Left ventricle myocardium inferior (tissue), 1 donor: ENCODE data around the gene CELF4. TPM values are rescaled to one million over a fixed set of nuclear protein-coding genes. Genes with fewer than 3 reads are reported as not detected.

Source experiments
- DNase-seq: peaks from one replicate; pipeline ENCODE4 v3.0.0-alpha.2; 2020
- H3K27ac ChIP-seq: fragments of 200-600 bp; replicated peaks from 2 replicates; pipeline ENCODE4 v1.8.0; 2021
- H3K27me3 ChIP-seq: fragments of 200-600 bp; 2 replicates; pipeline ENCODE4 v1.8.0; 2021; ENCODE audit warnings: low read depth
- H3K36me3 ChIP-seq: fragments of 200-600 bp; 2 replicates; pipeline ENCODE4 v1.8.0; 2021
- H3K4me1 ChIP-seq: fragments of 200-600 bp; 2 replicates; pipeline ENCODE4 v1.8.0; 2021
- H3K4me3 ChIP-seq: fragments of 200-600 bp; 2 replicates; pipeline ENCODE4 v1.8.0; 2021; ENCODE audit warnings: mild to moderate bottlenecking, moderate library complexity
- H3K9me3 ChIP-seq: fragments of 200-600 bp; replicated peaks from 2 replicates; pipeline ENCODE4 v1.8.0; 2021
- intact Hi-C: fragments of 100-400 bp; cut with micrococcal nuclease; formaldehyde crosslinking; loops from one replicate; pipeline ENCODE4 v1.11.0; 2022
- total RNA-seq: library from RNA; stranded (reverse); fragmentation: NEBNext Ultra II Directional; extraction: Animal tissue kit (Norgen Biotek cat#: 25700); gene quantifications from one replicate; pipeline ENCODE4 v1.2.1, GENCODE V29; 2021
- TF ChIP-seq, protein P1 (sequence below): fragments of 200-600 bp; IDR thresholded peaks from 2 replicates; pipeline ENCODE4 v1.8.0; 2021; ENCODE audit warnings: antibody characterized with exemption, mild to moderate bottlenecking, borderline replicate concordance
- donor health status: DM: no; HTN: yes; CAD: no; lungs with severe emphysema.

CELF4 gene
- total RNA-seq, 1 donor from 2014 or later: 0.60 TPM

DNA sequence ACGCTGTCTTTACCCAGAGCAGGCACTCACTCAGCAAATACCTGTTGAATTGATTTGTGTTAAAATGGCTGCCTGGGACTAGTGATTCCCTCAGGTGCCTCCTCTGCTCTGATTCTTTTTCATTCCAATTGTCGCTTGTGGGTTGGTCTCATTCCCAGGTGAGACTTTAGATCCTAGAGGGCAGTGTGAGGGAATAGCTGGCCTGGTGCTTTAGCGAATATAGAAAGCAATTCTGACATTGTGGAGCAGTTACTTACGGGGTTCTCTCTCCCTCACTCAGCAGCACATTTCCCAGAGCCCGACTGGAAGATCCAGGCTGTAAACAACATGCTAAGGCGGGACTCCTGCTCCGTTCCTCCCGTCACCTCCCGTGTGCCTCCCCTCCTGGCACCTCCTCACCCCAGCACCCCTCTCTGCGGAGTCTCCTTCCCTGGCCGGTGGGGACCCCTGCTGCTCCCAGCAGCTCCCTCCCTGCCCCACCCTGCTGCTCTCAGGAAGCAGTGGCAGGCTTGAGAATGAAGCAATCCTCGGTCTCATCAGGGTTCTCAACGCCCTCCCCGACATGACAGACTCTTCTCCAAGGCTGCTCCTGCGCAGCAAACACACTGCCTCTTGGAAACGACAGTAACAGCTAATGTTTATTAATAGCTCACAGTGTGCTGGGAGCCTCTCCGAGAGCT is 26.9 kb downstream of the CELF4 start:
- TF ChIP-seq, protein P1, sequence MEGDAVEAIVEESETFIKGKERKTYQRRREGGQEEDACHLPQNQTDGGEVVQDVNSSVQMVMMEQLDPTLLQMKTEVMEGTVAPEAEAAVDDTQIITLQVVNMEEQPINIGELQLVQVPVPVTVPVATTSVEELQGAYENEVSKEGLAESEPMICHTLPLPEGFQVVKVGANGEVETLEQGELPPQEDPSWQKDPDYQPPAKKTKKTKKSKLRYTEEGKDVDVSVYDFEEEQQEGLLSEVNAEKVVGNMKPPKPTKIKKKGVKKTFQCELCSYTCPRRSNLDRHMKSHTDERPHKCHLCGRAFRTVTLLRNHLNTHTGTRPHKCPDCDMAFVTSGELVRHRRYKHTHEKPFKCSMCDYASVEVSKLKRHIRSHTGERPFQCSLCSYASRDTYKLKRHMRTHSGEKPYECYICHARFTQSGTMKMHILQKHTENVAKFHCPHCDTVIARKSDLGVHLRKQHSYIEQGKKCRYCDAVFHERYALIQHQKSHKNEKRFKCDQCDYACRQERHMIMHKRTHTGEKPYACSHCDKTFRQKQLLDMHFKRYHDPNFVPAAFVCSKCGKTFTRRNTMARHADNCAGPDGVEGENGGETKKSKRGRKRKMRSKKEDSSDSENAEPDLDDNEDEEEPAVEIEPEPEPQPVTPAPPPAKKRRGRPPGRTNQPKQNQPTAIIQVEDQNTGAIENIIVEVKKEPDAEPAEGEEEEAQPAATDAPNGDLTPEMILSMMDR: no peak
- no peak for DNase-seq
- no peak overlapping the region for H3K4me3 ChIP-seq
- no peaks in the 10 kb centered on the region for H3K9me3 ChIP-seq
- no peaks in the 10 kb centered on the region for H3K36me3 ChIP-seq
- no peak overlapping the region for H3K27ac ChIP-seq
- intact Hi-C loops: loop anchor here (5.0 kb wide), 1 partner anchor 151 kb away; no protein-coding TSS in a partner anchor
- peaks cover 99% of the 10 kb centered on the region for H3K27me3 ChIP-seq
- peaks cover 5% of the 10 kb centered on the region for H3K4me1 ChIP-seq

DNA sequence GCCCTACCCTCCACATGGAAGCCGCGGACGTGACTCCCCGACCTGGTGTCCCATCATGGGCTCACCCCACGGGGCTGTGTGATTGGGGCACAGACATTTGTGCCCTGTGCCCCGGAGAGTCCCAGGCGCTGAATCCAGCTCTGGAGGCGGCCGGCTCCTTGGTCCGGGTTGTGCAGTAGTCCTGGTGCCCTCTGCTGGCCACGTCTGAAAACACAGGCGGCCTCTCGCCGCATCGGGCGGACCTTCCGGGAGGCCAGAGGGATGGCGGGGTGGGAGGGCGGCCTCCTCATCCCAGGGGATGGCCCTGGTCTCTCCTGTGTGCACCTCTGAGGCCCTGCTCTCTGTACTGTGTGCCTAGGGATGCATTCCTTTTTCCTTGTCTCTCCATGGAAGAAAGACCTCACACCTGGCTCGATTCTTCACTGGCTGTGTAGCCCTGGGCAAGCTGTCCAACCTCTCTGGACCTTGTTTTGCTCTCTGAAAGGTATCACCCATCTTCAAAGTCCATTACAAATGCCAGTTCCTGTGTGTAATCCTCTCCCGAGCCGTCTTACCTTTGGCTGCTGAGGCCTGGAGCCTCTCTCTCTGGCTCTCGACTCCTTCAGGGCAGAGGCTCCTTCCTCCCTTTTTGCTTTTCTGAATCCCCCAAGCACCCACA is 27.6 kb downstream of the CELF4 start:
- intact Hi-C loops: loop anchor here (5.0 kb wide), 1 partner anchor 151 kb away; no protein-coding TSS in a partner anchor
- H3K4me3 ChIP-seq: no peak overlapping the region
- DNase-seq: peak; percentile 72
- peaks cover 5% of the 10 kb centered on the region for H3K4me1 ChIP-seq
- H3K27me3 ChIP-seq: peaks cover 99% of the 10 kb centered on the region
- no peak overlapping the region for H3K27ac ChIP-seq
- no peaks in the 10 kb centered on the region for H3K36me3 ChIP-seq
- TF ChIP-seq, protein P1: peak; percentile 94
- no peaks in the 10 kb centered on the region for H3K9me3 ChIP-seq

DNA sequence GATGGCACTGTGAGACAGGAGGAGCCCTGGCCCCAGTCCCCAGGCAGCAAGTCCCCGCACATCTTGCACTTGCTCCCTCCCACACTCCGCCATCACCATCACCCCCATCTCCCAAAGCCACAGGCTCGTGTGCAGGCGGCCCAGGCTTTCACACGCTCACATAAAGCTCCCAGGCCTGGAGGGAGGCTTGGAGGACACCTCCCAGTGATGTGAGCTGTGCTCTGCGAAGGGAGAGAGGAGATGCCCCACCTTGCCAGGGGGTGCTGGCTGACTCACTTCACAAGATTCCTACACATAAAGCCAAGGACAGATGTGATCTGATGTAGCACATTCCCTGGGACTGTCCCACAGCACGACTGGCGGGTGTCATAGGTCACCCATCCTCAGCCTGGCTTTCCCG is 28.9 kb downstream of the CELF4 start:
- Histone ChIP-seq H3K9me3 (no peaks in the 10 kb centered on the region), H3K36me3 (no peaks in the 10 kb centered on the region), H3K27me3 (peaks cover 99% of the 10 kb centered on the region), H3K27ac (no peak overlapping the region), H3K4me3 (no peak overlapping the region), H3K4me1 (peaks cover 5% of the 10 kb centered on the region)
- intact Hi-C loops: loop anchor here (5.0 kb wide), 1 partner anchor 149 kb away; no protein-coding TSS in a partner anchor
- TF ChIP-seq, protein P1: no peak
- no peak for DNase-seq

DNA sequence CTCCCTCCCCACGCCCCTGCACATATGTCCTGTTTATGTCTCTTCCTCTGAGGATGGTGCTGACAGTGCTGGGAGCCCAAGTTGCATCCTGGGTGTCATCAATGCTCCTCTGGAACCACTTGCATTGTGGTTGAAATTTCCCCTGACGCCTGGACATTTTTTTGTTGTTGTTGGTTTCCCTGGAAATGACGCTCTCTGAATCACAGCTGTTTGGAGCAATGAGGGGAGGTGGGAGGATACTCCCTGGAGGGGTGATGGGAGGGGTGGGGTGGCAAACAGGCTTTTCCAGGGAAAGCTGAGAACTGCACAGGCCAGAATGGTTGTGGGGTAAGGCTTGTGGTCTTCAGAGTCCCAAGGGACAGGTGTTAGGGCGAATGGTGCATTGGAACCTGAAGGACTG is 29.6 kb downstream of the CELF4 start:
- Histone ChIP-seq H3K9me3 (no peaks in the 10 kb centered on the region), H3K4me3 (no peak overlapping the region), H3K36me3 (no peaks in the 10 kb centered on the region), H3K27ac (no peak overlapping the region), H3K4me1 (peaks cover 5% of the 10 kb centered on the region), H3K27me3 (peaks cover 99% of the 10 kb centered on the region)
- intact Hi-C loops: loop anchor here (5.0 kb wide), 1 partner anchor 149 kb away; no protein-coding TSS in a partner anchor
- DNase-seq: no peak
- TF ChIP-seq, protein P1: no peak

DNA sequence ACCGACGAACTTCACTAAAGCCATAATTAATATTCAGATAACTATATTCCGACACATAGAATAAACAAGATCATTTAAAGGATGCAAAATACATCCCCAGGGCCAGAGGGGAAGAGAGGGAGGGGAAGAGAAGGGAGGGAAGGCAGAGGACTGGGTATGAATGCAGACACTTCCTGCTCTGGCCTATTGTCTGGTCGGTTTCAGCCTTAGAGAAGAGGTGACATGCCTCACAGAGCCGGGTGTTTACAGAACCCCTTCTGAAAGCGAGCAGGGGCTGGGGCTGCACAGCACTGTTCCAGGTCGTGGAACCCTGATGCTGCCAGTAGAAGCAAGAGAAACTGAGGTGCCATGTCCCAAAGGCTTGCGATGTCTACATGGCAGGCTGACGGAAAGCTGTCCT is 31.0 kb downstream of the CELF4 start:
- Histone ChIP-seq H3K27ac (no peak overlapping the region), H3K27me3 (peaks cover 99% of the 10 kb centered on the region), H3K9me3 (no peaks in the 10 kb centered on the region), H3K4me1 (peaks cover 15% of the 10 kb centered on the region), H3K36me3 (no peaks in the 10 kb centered on the region), H3K4me3 (no peak overlapping the region)
- intact Hi-C loops: loop anchor here (5.0 kb wide), 1 partner anchor 147 kb away; no protein-coding TSS in a partner anchor
- TF ChIP-seq, protein P1: no peak
- DNase-seq: no peak
